WTC11 (cell line): ENCODE measurements around the gene ADORA1.

Experiments
- ELF4 ChIP-seq: sonication (generic); formaldehyde crosslinking; IDR thresholded peaks from 2 replicates; pipeline ENCODE4 v1.8.1; 2022; ENCODE audit warnings: low read depth, mild to moderate bottlenecking, moderate library complexity, missing genetic modification reagents
- IRF2 ChIP-seq: sonication (generic); formaldehyde crosslinking; IDR thresholded peaks from 2 replicates; pipeline ENCODE4 v1.8.0; 2022; ENCODE audit warnings: low read depth, missing genetic modification reagents, borderline replicate concordance
- TF ChIP-seq, protein P1 (sequence below): sonication (generic); formaldehyde crosslinking; IDR thresholded peaks from 2 replicates; pipeline ENCODE4 v1.8.0; 2023; ENCODE audit warnings: missing genetic modification reagents, mild to moderate bottlenecking, borderline replicate concordance
- TF ChIP-seq, protein P2 (sequence below): sonication (generic); formaldehyde crosslinking; IDR thresholded peaks from 2 replicates; pipeline ENCODE4 v1.8.1; 2023; ENCODE audit warnings: mild to moderate bottlenecking, missing genetic modification reagents, borderline replicate concordance
- TF ChIP-seq, protein P3 (sequence below): fragments of 200-600 bp; IDR thresholded peaks from 2 replicates; pipeline ENCODE4 v1.8.0; 2022; ENCODE audit warnings: antibody characterized with exemption
- TF ChIP-seq, protein P4 (sequence below): sonication (generic); formaldehyde crosslinking; IDR thresholded peaks from 2 replicates; pipeline ENCODE4 v1.8.0; 2022; ENCODE audit warnings: mild to moderate bottlenecking, missing genetic modification reagents

DNA sequence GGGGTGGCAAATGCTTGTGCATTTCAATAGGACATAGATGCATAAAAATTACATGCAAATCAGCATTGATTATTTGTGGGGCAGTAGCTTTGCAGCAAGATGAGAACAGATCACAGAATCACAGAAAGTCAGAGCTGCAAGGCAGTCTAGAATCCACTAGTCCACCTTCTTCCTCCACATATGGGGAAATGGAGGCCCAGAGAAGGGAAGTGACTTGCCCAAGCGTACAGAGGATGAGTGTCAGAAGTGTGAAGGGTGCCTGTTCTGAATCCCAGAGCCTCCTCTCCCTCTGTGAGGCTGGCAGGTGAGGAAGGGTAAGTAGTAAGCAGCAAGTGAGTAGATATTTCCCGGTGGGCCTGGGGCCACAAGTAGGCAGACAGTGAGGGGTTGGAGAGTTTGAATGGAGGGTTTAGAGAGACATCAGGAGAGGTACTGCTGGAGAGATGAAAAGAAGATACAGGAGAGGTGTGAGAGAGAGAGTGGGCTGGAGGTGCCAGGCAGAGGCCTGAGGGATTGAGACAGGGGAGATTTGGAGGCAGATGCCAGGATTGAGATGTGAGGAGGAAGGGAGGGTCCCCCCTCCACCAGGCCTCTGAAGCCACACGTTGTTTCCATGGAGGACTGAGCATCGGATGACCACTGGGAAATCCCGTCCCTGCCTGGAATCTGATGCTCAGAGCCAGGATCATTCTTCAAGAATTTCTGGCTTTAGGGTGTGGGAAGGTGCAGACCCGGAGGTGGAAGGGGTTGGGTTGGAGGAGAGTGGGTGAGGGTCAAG is 36.9 kb upstream of the ADORA1 start:
- no peak for TF ChIP-seq ELF4 (CRISPR knock-in tag)
- TF ChIP-seq, protein P1, sequence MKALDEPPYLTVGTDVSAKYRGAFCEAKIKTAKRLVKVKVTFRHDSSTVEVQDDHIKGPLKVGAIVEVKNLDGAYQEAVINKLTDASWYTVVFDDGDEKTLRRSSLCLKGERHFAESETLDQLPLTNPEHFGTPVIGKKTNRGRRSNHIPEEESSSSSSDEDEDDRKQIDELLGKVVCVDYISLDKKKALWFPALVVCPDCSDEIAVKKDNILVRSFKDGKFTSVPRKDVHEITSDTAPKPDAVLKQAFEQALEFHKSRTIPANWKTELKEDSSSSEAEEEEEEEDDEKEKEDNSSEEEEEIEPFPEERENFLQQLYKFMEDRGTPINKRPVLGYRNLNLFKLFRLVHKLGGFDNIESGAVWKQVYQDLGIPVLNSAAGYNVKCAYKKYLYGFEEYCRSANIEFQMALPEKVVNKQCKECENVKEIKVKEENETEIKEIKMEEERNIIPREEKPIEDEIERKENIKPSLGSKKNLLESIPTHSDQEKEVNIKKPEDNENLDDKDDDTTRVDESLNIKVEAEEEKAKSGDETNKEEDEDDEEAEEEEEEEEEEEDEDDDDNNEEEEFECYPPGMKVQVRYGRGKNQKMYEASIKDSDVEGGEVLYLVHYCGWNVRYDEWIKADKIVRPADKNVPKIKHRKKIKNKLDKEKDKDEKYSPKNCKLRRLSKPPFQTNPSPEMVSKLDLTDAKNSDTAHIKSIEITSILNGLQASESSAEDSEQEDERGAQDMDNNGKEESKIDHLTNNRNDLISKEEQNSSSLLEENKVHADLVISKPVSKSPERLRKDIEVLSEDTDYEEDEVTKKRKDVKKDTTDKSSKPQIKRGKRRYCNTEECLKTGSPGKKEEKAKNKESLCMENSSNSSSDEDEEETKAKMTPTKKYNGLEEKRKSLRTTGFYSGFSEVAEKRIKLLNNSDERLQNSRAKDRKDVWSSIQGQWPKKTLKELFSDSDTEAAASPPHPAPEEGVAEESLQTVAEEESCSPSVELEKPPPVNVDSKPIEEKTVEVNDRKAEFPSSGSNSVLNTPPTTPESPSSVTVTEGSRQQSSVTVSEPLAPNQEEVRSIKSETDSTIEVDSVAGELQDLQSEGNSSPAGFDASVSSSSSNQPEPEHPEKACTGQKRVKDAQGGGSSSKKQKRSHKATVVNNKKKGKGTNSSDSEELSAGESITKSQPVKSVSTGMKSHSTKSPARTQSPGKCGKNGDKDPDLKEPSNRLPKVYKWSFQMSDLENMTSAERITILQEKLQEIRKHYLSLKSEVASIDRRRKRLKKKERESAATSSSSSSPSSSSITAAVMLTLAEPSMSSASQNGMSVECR (CRISPR knock-in tag) = no peak
- TF ChIP-seq, protein P2, sequence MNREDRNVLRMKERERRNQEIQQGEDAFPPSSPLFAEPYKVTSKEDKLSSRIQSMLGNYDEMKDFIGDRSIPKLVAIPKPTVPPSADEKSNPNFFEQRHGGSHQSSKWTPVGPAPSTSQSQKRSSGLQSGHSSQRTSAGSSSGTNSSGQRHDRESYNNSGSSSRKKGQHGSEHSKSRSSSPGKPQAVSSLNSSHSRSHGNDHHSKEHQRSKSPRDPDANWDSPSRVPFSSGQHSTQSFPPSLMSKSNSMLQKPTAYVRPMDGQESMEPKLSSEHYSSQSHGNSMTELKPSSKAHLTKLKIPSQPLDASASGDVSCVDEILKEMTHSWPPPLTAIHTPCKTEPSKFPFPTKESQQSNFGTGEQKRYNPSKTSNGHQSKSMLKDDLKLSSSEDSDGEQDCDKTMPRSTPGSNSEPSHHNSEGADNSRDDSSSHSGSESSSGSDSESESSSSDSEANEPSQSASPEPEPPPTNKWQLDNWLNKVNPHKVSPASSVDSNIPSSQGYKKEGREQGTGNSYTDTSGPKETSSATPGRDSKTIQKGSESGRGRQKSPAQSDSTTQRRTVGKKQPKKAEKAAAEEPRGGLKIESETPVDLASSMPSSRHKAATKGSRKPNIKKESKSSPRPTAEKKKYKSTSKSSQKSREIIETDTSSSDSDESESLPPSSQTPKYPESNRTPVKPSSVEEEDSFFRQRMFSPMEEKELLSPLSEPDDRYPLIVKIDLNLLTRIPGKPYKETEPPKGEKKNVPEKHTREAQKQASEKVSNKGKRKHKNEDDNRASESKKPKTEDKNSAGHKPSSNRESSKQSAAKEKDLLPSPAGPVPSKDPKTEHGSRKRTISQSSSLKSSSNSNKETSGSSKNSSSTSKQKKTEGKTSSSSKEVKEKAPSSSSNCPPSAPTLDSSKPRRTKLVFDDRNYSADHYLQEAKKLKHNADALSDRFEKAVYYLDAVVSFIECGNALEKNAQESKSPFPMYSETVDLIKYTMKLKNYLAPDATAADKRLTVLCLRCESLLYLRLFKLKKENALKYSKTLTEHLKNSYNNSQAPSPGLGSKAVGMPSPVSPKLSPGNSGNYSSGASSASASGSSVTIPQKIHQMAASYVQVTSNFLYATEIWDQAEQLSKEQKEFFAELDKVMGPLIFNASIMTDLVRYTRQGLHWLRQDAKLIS = no peak
- TF ChIP-seq, protein P3, sequence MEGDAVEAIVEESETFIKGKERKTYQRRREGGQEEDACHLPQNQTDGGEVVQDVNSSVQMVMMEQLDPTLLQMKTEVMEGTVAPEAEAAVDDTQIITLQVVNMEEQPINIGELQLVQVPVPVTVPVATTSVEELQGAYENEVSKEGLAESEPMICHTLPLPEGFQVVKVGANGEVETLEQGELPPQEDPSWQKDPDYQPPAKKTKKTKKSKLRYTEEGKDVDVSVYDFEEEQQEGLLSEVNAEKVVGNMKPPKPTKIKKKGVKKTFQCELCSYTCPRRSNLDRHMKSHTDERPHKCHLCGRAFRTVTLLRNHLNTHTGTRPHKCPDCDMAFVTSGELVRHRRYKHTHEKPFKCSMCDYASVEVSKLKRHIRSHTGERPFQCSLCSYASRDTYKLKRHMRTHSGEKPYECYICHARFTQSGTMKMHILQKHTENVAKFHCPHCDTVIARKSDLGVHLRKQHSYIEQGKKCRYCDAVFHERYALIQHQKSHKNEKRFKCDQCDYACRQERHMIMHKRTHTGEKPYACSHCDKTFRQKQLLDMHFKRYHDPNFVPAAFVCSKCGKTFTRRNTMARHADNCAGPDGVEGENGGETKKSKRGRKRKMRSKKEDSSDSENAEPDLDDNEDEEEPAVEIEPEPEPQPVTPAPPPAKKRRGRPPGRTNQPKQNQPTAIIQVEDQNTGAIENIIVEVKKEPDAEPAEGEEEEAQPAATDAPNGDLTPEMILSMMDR = no peak
- TF ChIP-seq, protein P4, sequence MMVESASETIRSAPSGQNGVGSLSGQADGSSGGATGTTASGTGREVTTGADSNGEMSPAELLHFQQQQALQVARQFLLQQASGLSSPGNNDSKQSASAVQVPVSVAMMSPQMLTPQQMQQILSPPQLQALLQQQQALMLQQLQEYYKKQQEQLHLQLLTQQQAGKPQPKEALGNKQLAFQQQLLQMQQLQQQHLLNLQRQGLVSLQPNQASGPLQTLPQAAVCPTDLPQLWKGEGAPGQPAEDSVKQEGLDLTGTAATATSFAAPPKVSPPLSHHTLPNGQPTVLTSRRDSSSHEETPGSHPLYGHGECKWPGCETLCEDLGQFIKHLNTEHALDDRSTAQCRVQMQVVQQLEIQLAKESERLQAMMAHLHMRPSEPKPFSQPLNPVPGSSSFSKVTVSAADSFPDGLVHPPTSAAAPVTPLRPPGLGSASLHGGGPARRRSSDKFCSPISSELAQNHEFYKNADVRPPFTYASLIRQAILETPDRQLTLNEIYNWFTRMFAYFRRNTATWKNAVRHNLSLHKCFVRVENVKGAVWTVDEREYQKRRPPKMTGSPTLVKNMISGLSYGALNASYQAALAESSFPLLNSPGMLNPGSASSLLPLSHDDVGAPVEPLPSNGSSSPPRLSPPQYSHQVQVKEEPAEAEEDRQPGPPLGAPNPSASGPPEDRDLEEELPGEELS (CRISPR knock-in tag) = no peak
- no peak for TF ChIP-seq IRF2 (CRISPR knock-in tag)
